ENCODE results near the gene DHX8.

DNA sequence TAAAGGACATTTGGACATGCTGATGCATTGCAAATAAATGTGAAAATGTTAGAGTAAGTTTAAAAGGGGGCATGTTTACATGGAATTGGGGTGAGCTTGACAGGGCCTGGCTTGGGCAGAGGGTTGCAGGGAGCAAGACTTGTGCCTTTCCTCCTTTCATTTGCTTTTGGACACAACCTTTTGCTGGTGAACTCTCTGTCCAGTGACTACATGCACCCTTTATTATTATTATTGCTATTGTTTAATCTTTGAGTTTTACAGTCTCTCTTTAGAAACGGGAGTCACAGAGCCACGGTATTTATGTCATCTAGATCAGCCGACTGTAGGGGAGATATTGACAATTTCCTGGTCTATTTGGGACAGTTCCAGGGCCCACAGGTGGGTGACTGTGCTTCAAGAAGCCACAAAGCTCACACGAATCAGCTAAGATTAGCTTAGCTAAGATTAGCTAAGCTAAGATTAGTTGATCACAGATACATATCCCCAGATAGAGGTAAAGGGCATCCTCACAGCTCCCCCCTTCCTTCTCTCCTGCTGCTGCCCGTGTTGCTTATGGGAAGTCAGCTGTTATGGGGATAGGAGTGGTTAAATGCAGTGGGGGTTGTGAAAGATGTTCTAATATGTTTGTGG lies 91.2 kb downstream of the DHX8 start:
- TF ChIP-seq, protein P1, sequence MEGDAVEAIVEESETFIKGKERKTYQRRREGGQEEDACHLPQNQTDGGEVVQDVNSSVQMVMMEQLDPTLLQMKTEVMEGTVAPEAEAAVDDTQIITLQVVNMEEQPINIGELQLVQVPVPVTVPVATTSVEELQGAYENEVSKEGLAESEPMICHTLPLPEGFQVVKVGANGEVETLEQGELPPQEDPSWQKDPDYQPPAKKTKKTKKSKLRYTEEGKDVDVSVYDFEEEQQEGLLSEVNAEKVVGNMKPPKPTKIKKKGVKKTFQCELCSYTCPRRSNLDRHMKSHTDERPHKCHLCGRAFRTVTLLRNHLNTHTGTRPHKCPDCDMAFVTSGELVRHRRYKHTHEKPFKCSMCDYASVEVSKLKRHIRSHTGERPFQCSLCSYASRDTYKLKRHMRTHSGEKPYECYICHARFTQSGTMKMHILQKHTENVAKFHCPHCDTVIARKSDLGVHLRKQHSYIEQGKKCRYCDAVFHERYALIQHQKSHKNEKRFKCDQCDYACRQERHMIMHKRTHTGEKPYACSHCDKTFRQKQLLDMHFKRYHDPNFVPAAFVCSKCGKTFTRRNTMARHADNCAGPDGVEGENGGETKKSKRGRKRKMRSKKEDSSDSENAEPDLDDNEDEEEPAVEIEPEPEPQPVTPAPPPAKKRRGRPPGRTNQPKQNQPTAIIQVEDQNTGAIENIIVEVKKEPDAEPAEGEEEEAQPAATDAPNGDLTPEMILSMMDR (IDR thresholded peaks at IDR 0.05) = no peak
- TF ChIP-seq POLR2A (IDR thresholded peaks at IDR 0.05) = no peak
